Panc1 (cell line): ENCODE measurements around the gene IFT80. TPM values are rescaled to one million over a fixed set of nuclear protein-coding genes. Genes with fewer than 3 reads are reported as not detected.

ENCODE experiments used
- ATAC-seq: fragments of 200-7000 bp; cut with Tn5 transposase; 2 replicates; pipeline ENCODE4 v1.9.1; 2020; ENCODE audit warnings: mild to moderate bottlenecking, moderate library complexity
- BruUV-seq: library from RNA; stranded (reverse); fragments of 400-500 nt; replicated peaks from 2 replicates; lab custom pipeline; 2021; lab: Mats Ljungman, UMichigan
- CTCF ChIA-PET: fragments of 300-600 bp; sonication (Branson Sonifier 250); formaldehyde crosslinking; loops from one replicate; lab custom pipeline; 2022; ENCODE audit warnings: antibody characterized with exemption; lab: Charles Lee
- POLR2A ChIA-PET: fragments of 300-600 bp; sonication (Branson Sonifier 250); formaldehyde crosslinking; loops from one replicate; lab custom pipeline; 2022; ENCODE audit warnings: antibody characterized with exemption; lab: Charles Lee
- DNase-seq: peaks from one replicate; pipeline ENCODE4 v3.0.0-alpha.2; 2010; ENCODE audit warnings: low read depth, low spot score
- H3K27ac ChIP-seq: 2 replicates; pipeline ENCODE4 v1.5.1; 2011; ENCODE audit warnings: mild to moderate bottlenecking, low read length, inconsistent platforms
- H3K27me3 ChIP-seq: fragments of 200-500 bp; sonication (Bioruptor generic); 2 replicates; pipeline ENCODE4 v1.6.0; 2014; ENCODE audit warnings: low read length, inconsistent platforms; ENCODE audit not compliant: control insufficient read depth, insufficient read depth
- H3K36me3 ChIP-seq: fragments of 200-500 bp; sonication (Bioruptor generic); 2 replicates; pipeline ENCODE4 v1.5.1; 2014; ENCODE audit warnings: inconsistent platforms, mild to moderate bottlenecking, low read length, moderate library complexity; ENCODE audit not compliant: control insufficient read depth, insufficient read depth
- H3K4me1 ChIP-seq: 2 replicates; pipeline ENCODE4 v1.5.1; 2011; ENCODE audit warnings: inconsistent platforms, mild to moderate bottlenecking, low read length, moderate library complexity; ENCODE audit not compliant: control insufficient read depth, insufficient read depth
- H3K4me3 ChIP-seq, 2 experiments: 2 replicates each; pipeline ENCODE4 v1.5.1; 2011 to 2012; ENCODE audit warnings: low read depth in 2 of 2, low read length in 2 of 2, mild to moderate bottlenecking in 2 of 2, inconsistent platforms in 1 of 2, moderate library complexity in 1 of 2
- H3K9me3 ChIP-seq: fragments of 200-500 bp; sonication (Bioruptor generic); 2 replicates; pipeline ENCODE4 v1.5.1; 2014; ENCODE audit warnings: low read depth, mild to moderate bottlenecking, inconsistent platforms, low read length, moderate library complexity; ENCODE audit not compliant: control insufficient read depth, insufficient read depth
- CTCF ChIP-seq: fragments of 450-650 bp; IDR thresholded peaks from 2 replicates; pipeline ENCODE4 v1.5.1; 2017; ENCODE audit warnings: mild to moderate bottlenecking
- REST ChIP-seq, 2 experiments: IDR thresholded peaks; 2 replicates each; pipeline ENCODE4 v1.6.1; 2011 to 2012; ENCODE audit warnings: low read depth in 2 of 2, control low read depth in 1 of 2, low read length in 1 of 2, mild to moderate bottlenecking in 1 of 2, moderate library complexity in 1 of 2; ENCODE audit not compliant: insufficient read depth in 1 of 2
- TCF7L2 ChIP-seq: IDR thresholded peaks from 2 replicates; pipeline ENCODE4 v1.6.1; 2011; ENCODE audit warnings: mild to moderate bottlenecking, low read depth, low read length, inconsistent platforms
- in situ Hi-C: cut with HindIII; loops from 2 replicates; pipeline ENCODE4 v1.10.0; 2016; ENCODE audit warnings: low sequenced_read_pairs, low pct_unique_long_range_greater_than_20kb
- intact Hi-C: fragments of 100-400 bp; cut with micrococcal nuclease; formaldehyde crosslinking; loops from one replicate; pipeline ENCODE4 v1.10.0; 2022; ENCODE audit not compliant: unreplicated experiment
- total RNA-seq: library from RNA; stranded (reverse); gene quantifications from one replicate; pipeline ENCODE4 v1.2.1, GENCODE V29; 2021; ENCODE audit not compliant: unreplicated experiment

IFT80 gene
- total RNA-seq, 1 experiment from 2014 or later: 35.1 TPM

GRCh38 chr3:160226026-160226907 is 172.8 kb downstream of the IFT80 start:
- peak overlapping the region; percentile 44 to 48 for H3K4me3 ChIP-seq
- H3K27me3 ChIP-seq: peaks cover 54% of the 10 kb centered on the region
- in situ Hi-C loops (no loop called here), intact Hi-C loops (no loop called here)
- no peaks in the 10 kb centered on the region for H3K36me3 ChIP-seq
- TF ChIP-seq REST (IDR thresholded peaks at IDR 0.05; ENCODE audit: insufficient read depth in 1 of 2, low read depth in 2 of 2, low read length in 1 of 2) (peak in 1 of 2 experiments; percentile 34; a peak in 1 of 4 replicates), TCF7L2 (no peak)
- no peak overlapping the region for H3K27ac ChIP-seq
- no peaks in the 10 kb centered on the region for H3K9me3 ChIP-seq
- no TSS peak for BruUV-seq
- ChIA-PET CTCF (no interaction called here), POLR2A (no interaction called here)
- DNase-seq (no peak), ATAC-seq (peak; percentile 67)
- 0 out of 2 replicates have a peak, but pooled peaks cover 3% of the 10 kb centered on the region for H3K4me1 ChIP-seq

GRCh38 chr3:160225176-160226025 is 173.6 kb downstream of the IFT80 start, which contains the start of gene C3orf80:
Gene C3orf80, plus strand, starts transcription at chr3:160225422. Its CDS starts 214 bp downstream, at chr3:160225636.
- Histone ChIP-seq H3K4me1 (0 out of 2 replicates have a peak, but pooled peaks cover 3% of the 10 kb centered on the region), H3K36me3 (no peaks in the 10 kb centered on the region), H3K27me3 (peaks cover 54% of the 10 kb centered on the region), H3K27ac (no peak within 1 kb of the TSS), H3K9me3 (no peaks in the 10 kb centered on the region), H3K4me3 (peak within 1 kb of the TSS; percentile 44 to 48)
- no peak for DNase-seq
- ChIA-PET CTCF (no interaction called here), POLR2A (no interaction called here)
- in situ Hi-C loops (no loop called here), intact Hi-C loops (no loop called here)
- BruUV-seq: no TSS peak
- peak; percentile 90 for ATAC-seq
- TF ChIP-seq REST (IDR thresholded peaks at IDR 0.05; ENCODE audit: insufficient read depth in 1 of 2, low read depth in 2 of 2, low read length in 1 of 2): no peak
- TF ChIP-seq CTCF: peak; percentile 77
